GM19238 (cell line): Measurements from ENCODE around the gene CMIP.

Experiments used
- DNase-seq: peaks from one replicate; pipeline ENCODE4 v3.0.0; 2011; ENCODE audit warnings: low spot score; ENCODE audit not compliant: insufficient read length

CMIP gene

GRCh38 chr16:81617021-81617346 is 172.4 kb downstream of the CMIP start:
- no peak for DNase-seq

GRCh38 chr16:81618187-81618586 is 173.6 kb downstream of the CMIP start:
- DNase-seq, result no peak

GRCh38 chr16:81618661-81619060 is 174.1 kb downstream of the CMIP start:
- no peak for DNase-seq

- no peak for DNase-seq
These were observed 175.4 kb downstream of the CMIP start for GRCh38 chr16:81620029-81620428.

GRCh38 chr16:81620796-81621195 is 176.2 kb downstream of the CMIP start:
- no peak for DNase-seq

GRCh38 chr16:81621496-81621895 is 176.9 kb downstream of the CMIP start:
- DNase-seq, result no peak

GRCh38 chr16:81623365-81624102 is 178.9 kb downstream of the CMIP start:
- peak; percentile 62 for DNase-seq

GRCh38 chr16:81624403-81624759 is 179.8 kb downstream of the CMIP start:
- no peak for DNase-seq

GRCh38 chr16:81624760-81625543 is 180.3 kb downstream of the CMIP start:
- no peak for DNase-seq

- peak; percentile 66 for DNase-seq
These were observed 181.0 kb downstream of the CMIP start for GRCh38 chr16:81625544-81626153.

- DNase-seq, result no peak
These were observed 181.6 kb downstream of the CMIP start for GRCh38 chr16:81626181-81626674.

GRCh38 chr16:81627024-81627423 is 182.4 kb downstream of the CMIP start:
- no peak for DNase-seq

GRCh38 chr16:81627729-81628244 is 183.2 kb downstream of the CMIP start:
- DNase-seq, result no peak

- DNase-seq, result no peak
These were observed 184.6 kb downstream of the CMIP start for GRCh38 chr16:81629034-81629802.

- DNase-seq, result no peak
These were observed 185.5 kb downstream of the CMIP start for GRCh38 chr16:81629896-81630634.

- no peak for DNase-seq
These were observed 186.0 kb downstream of the CMIP start for GRCh38 chr16:81630635-81631031.

- DNase-seq, result no peak
These were observed 188.0 kb downstream of the CMIP start for GRCh38 chr16:81632392-81633146.

- no peak for DNase-seq
These were observed 188.6 kb downstream of the CMIP start for GRCh38 chr16:81633147-81633619.

- no peak for DNase-seq
These were observed 189.2 kb downstream of the CMIP start for GRCh38 chr16:81633680-81634379.
